ENCODE results near the gene ACTR6.
"Not testable (repeated sequence)": the region's sequence is repeated elsewhere in the genome, so short reads cannot be mapped to it uniquely, and the experiment has no call there.

- not testable (repeated sequence) for TF ChIP-seq YY1 (IDR thresholded peaks at IDR 0.05; ENCODE audit: insufficient read depth, insufficient read length); ZNF274 (IDR thresholded peaks at IDR 0.05; ENCODE audit: low read depth, low read length); SUZ12 (IDR thresholded peaks at IDR 0.05; ENCODE audit: extremely low read depth, insufficient read depth, insufficient read length)
Observed at GRCh38 chr12:100231873-100232272, 31.3 kb downstream of the ACTR6 start.

Measured in NT2/D1 (cell line).